C1 segment of cervical spinal cord (tissue), 14 donors: ENCODE results near the gene TPK1.

ENCODE experiments used
- DNase-seq, 14 donors: peaks; one replicate each; lab custom pipeline; 2025; lab: John Stamatoyannopoulos, UW

The TPK1 gene

DNA sequence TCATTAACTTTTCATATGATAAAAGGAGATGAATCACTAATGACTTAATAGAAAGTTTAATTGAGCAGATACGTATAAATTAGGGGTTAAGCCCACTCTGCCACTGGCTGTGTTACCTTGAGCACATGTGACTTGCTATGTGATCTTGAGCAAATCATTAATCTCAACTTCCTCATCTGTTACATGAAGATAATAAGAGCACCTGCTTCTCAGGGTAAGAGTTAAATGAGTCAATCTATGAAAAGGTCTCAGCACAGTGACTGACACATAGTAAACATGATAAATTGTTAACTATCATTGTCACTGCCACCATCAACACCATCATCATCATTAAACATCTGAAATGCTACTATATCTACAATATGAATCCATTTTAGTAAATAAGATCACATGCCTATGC is 110.8 kb downstream of the TPK1 start:
- no peak for DNase-seq

DNA sequence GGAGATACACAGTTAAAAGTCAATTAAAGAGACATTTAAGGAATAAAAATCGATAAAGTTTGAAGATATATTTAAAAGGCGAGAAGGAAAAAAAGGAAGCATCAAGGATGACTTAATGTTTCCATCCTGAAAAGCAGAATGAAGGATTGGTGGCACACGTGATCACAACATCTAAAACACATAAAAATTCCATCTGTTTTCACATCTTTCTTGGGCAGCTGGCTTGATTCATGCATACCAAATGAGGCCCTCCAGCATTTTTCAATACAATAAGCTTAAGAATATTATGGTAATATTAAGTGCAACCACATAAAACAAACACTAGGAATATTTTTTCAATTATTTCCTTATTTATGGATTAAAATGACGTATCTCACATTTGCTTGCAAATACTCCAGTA is 112.6 kb downstream of the TPK1 start:
- DNase-seq: no peak

DNA sequence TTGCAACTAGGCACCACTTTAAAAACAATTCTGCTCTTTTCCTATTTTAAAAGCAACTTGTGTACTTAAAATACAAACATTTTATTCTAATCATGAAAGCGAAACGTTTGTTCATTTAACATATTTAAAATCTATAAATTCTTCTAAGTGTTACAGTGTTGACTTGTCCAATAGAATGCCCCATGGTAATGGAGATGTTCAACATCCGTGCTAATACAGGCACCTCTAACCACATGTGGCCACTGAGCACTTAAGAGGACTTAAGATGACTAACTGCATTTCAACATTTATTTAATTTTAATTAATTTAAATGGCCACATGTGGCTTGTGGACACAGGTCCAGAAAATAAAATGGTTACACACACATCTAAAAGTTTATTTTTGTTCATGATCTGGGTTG is 115.1 kb downstream of the TPK1 start:
- DNase-seq: no peak

DNA sequence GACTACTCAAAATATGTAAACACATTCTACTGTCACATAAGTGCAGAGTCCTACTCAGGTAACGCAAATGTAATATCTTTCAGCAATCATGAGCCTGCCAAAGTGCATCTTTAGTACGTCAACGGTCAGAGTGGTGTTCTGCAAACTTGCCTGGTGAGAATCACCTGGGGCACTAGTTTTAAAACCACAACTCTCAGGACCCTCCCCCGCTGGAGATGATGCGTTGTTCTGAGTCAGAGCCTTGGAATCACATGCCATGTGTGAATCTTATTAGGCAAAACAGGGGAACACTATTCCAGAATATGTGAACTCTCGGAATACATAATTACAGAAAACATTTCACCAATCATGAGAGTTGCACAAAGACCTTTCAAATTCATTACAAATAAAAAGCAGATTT is 115.7 kb downstream of the TPK1 start:
- DNase-seq: no peak

DNA sequence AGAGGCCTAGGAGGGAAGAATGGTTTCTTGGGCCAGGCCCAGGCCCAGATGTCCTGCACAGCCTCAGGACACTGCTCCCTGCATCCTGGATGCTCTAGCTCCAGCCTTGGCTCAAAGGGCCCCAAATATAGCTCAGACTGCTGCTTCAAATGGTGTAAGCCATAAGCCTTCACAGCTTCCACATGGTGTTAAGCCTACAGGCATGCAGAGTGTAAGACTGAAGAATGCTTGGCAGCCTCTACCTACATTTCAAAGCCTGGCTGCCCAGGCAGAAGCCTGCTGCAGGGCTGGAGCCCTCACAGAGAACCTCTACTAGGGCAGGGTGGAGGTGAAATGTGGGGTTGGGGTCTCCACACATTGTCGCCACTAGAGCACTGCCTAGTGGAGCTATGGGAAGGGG is 118.1 kb downstream of the TPK1 start:
- DNase-seq: no peak

DNA sequence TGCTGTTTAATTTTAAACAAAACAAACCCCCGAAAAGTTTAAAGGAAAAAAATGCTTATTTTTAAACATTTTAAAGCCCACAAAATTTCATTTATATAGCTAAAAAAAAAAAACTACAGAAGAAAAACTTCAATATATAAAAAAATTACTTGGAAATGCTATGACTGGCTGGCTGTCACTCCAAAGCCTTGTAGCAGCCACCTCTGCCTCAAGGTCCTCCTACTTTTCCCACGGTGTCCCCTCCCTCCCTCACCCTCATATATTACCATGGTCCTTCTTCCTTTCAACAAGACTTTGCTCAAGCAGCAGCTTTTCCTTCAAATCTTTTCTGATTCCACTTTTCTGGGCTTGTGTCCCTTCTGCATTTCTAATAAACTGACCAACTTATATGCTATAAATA is 122.0 kb downstream of the TPK1 start:
- DNase-seq: no peak

DNA sequence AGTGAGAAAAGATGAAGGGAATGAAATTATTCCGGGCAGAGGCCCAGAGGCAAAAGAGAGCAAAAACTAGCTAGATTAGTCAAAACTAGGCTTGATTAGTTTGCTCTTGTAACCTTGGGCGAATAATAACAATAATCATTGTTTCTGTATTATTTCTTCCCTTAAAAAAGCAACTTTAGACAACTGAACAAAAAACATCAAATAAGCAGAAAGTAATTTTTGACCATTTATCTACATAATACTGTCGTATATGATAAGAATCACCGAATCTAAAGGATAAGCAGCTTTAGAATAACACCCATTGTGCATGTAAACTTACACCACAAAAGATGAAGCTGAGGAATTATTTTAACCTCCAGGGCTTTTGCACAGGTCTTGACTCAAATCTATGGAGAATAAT is 125.1 kb downstream of the TPK1 start:
- no peak for DNase-seq

DNA sequence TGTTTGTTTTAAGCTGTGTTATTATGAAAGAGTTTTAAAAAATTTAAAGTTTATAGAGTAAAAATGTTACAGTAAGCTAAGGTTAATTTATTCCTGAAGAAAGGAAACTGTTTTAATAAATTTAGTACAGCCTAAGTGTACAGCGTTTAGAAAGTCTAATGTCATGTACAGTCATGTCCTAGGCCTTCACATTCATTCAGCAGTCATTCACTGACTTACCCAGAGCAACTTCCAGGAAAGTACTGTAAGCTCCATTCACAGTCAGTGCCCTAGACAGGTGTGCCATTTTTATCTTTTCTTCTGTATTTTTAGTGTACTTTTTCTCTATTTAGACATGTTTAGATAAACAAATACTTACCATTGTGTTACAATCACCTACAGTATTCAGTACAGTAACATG is 126.8 kb downstream of the TPK1 start:
- DNase-seq: no peak

DNA sequence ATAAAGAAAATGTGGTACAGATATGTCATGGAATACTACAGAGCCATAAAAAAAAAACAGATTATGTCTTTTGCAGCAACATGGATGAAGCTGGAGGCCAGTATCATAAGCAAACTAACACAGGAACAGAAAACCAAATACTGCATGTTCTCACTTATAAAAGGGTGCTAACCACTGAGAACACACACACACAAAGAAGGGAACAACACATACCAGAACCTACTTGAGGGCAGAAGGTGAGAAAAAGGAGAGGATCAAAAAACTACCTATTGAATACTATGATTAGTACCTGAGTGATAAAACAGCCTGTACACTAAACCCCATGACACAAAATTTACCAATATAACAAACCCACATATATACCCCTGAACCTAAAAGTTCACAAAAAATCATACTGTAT is 144.6 kb downstream of the TPK1 start:
- no peak for DNase-seq

DNA sequence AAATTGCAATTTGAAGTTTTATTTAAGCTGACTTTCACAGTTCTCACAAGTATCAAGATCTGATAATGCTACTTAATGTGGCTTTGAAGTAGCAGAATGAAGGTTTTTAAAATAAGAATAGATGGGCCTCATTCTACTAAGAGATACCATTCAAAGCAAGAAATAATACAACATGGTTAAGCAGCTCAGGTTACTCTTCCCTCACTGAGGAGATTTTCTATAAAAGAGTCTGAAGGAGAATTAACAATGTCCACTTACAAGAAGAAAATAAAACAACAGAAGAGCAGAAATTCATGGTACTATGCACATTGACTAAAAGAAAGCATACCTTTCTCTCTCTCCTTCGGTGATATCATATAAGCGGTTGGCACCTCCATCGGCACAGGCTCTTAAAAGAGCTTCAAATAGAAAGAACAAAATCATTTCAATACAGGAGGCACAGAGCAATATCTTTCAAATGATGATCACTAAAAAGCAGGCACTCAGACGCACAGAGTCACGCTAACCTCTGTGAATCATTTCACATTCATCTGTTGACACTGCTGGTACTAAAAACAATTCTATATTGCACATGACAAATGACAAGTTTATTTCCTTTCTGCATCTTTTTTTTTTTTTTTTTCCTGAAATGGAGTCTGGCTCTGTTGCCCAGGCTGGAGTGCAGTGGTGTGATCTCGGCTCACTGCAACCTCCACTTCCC is 153.1 kb downstream of the TPK1 start:
- no peak for DNase-seq

DNA sequence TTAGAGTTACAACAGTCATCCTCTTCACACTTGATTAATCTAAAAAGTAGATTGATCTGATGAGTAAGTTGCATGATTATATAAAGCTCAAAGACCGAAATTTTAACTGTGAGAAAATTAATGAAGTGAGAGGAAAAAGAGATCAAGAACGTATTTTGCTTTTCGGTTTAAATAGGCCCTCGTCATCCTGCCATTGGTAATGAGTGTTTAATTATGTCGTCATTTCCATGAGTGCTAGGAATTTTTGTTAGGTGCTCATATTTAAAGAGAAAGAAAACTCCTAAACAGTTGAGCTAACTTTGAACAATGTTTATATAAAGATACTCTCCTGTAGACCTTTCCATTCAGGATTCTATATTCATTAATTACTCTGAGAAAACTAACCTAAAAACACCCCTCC is 159.4 kb downstream of the TPK1 start:
- DNase-seq: no peak

DNA sequence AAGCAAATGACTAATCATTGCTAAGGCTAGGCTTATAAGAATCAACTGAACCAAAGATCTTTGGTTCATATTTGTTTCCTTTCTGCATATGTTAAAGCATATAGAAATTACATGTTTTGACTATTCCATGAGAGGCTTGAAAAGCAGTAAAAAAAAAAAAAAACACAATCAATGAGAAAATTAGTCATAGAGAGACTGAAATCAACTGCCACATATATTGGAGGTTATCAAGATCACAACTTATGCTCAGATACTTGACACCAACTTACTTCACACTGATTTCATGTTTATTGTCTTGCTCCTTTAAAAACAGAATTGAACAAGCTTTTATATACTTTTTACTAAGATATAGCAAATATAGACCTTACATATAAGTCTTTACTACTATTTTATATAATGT is 161.3 kb downstream of the TPK1 start:
- DNase-seq: no peak

DNA sequence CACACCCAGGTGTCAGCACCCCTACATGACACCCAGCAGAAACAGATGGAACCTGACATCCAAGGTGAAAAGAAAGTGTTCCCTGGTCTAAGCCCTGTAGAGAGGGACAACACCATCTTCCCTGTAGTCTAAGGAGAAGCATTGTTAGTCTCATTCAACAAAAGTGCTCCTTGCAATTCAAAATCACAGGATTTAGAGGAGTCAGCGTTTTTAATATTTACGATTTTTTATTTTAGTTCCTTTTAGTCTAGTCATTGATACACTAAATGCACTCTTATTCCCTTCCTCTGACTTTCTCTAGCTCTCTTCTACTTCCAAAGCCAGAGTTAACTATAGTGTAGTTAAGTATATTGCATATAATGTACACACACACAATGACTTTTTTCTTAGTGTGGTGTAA is 163.0 kb downstream of the TPK1 start:
- no peak for DNase-seq

DNA sequence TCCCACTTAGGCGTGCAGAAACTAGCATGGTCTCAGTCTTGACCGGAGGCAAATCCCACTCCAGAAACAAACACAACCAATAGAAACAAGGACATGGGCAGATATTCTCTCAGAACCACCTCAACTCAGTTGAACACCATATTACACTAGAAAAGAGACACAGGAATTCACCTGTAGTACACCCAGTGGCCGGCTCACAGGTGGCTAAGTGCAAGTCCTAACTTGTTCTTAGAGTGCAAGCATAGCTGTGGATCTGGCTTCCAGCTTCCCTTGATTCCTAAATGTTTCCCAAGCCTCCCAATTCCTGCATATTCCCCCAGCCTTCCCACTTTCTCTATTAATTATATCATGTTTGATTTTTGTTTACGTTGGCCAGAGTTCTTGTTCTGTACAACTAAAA is 164.4 kb downstream of the TPK1 start:
- no peak for DNase-seq

DNA sequence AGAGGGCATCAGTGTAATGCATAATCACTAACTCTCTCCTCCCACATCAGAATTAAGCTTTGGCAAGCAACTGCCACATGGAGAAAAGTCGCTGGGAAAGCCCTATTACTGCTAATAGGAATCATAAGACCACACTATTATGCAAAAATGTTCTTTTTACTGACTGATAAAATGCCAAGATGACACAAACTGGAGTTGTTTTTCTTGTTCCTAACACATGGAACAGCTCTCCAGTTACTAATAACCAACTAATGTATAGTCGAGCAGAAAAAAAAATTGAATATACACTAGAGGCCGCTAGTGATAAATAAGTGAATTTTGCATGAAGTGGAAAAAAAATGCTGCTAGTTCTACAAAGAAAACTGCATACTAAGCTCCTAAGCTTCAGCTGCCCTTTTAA is 165.6 kb downstream of the TPK1 start:
- DNase-seq: no peak

DNA sequence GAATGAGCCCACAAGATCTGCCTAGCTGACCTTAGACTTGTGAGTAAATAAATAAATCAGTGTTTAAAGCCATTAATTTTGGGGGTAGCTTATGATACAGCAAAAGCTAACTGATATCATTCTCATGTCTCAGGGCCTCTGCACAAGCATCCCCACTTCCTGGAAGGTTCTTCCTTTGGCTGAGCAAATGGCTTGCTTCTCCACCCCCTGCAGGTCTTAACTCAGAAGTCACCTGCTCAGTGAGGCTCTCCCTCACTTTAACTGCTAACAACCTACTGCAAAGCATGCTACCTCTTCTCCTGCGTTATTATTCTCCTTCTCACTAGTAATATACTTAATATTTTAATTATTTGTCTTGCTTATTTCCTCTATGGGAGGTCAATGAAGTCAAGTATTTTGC is 167.3 kb downstream of the TPK1 start:
- no peak for DNase-seq

DNA sequence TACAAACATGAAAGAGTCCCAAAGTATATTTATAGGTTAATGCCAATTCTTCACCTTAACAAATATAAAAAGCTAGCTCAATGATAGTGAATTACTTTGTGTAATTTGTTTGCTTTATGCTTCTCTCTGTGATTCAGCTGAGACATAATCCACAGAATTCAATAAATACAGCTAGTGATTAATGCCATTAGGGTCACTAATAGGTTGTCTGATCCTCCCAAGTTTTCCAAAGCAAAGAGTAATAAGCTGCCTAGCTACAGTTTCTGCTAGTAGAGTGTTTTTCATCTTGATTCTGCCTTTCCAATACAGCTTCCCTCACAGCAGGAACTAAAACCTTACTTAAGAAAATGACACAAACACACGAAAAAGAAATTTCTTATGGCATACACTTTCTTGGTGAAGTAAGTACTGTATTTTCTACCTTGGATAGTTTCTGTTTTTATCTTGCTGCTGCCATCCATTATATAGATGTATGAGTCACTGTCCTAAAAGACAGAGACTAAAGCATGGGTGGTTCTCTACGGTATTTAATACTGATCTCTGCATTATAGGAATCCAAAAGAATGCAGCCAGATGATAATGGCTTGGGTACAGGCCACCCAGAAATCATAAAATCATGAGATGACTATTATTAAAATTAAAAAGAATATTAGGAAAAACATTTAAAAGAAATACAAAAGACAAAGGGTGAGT is 170.0 kb downstream of the TPK1 start:
- no peak for DNase-seq

DNA sequence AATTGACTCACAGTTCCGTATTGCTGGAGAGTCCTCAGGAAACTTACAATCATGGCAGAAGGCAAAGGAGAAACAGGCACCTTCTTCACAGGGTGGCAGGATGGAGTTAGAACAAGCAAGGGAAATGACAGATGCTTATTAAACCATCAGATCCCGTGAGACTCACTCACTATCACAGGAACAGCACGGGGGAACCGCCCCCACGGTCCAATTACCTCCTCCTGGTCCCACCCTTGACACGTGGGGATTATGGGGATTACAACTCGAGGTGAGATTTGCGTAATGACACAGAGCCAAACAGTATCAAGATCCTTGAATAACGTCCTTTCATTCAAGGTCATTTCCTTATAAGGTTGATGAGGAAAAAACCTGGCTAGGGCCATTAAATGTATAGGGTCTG is 176.6 kb downstream of the TPK1 start:
- DNase-seq: no peak

DNA sequence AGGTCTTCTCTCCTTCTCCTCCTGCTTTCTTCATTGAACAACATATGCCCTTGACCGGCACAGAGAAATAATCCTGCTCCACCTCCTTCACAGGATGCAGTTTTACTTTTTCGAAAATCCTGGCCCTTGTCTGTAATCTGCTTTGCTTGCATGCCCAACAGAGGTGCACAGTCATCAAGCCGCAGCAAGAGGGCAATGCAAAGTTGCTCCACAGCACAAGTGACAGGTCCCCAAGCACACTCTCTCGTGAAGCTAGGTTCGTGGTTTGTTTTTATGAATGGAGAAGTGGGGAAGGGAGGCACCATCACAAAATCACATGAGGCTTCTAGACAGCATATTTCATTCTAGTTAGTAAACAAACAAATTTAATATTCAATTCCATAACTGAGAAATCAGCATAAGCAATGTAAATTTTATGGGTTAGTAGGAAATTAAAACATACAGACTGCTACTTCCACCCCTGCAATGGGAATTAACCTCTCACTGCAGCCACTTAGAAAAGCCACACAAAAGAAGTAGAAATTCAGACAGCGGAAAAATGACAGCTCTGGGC is 178.8 kb downstream of the TPK1 start:
- DNase-seq: no peak

DNA sequence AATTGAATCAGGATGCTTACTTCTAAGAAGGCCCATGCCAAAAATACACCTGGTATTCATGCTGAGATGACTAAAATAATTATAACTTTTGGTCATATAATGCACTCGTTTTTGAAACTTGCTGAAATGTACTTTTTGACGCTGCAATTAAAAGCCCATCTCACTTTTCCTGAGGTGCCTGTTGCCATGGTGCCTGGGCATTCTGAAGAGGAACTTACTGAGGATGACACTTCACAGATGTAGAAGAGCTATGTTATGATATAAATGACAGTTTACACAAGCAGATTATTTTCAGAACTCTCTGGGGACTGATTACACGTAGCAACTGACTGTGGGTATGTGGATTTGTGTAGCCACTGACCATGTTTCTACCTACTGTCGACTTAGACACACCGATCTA is 182.4 kb downstream of the TPK1 start:
- DNase-seq: no peak

DNA sequence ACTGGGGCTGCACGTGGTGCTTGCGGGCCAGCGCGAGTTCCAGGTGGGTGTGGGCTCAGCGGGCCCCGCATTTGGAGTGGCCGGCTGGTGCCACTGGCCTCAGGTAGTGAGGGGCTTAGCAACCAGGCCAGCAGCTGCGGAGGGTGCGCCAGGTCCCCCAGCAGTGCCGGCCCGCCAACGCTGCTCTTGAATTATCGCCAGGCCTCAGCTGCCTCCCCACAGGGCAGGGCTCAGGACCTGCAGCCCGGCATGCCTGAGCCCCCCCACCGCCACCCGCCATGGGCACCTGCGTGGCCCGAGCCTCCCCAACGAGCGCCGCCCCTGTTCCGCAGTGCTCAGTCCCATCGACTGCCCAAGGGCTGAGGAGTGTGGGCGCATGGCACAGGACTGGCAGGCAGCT is 185.4 kb downstream of the TPK1 start:
- no peak for DNase-seq

DNA sequence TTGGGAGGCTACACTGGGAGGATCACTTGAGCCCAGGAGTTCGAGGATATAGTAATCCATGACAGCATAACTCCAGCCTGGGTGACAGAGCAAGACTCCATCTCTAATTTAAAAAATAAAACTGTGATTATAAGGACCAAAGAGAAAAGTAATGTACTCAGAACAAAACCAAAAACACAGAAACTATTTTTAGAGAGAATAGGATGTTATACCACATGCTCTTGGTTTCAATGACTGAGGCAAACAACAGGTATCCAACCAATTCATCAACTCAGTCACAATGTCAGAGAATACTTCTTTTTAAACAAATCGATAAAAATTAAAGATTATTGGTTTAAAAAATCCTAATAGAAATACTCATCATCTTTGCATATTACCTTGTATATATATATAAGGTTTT is 186.7 kb downstream of the TPK1 start:
- DNase-seq: no peak

DNA sequence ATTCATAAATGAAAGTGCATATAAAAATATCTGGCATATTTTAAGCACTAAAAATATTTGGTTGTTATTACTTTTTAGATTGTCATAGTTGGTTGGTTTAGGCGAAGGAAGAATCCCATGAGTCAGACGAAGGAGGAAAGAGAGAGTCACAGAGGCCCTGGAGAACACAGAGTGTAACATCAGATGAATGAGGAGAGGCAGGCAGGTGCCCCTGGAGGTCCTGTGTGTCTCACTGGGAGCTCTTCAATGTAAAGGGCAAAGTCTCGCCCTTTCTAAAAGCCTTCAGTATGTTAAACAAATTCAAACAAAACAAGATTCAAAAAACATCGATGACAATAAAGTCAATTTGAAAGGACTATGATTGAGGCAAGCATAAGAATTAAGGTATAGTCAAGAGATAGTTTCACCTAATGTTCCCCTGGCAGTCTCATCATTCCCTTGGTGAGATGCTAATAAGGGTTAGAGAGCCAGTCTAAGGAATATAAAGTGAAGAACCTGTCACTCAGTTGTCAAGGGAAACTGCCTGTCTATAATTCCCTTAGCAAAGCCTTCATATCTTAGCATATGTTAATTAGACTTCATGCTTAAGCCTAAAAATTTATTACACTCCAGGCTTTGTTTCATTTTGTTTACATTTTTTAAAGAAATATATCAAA is 194.3 kb downstream of the TPK1 start:
- DNase-seq: no peak
